H9 (cell line): ENCODE measurements around the gene DHX35. TPM values are rescaled to one million over a fixed set of nuclear protein-coding genes. Genes with fewer than 3 reads are reported as not detected.

ENCODE experiments used
- DNase-seq: peaks from one replicate; pipeline ENCODE4 v3.0.0-alpha.2; 2017
- H2AFZ ChIP-seq: one replicate; pipeline ENCODE4 v1.6.1; 2013; ENCODE audit warnings: mild to moderate bottlenecking, low read length, control low read depth, moderate library complexity
- H2AK5ac ChIP-seq: 2 replicates; pipeline ENCODE4 v1.6.1; 2013; ENCODE audit warnings: low read length, control low read depth, mixed read lengths; ENCODE audit not compliant: insufficient read length
- H2BK120ac ChIP-seq: one replicate; pipeline ENCODE4 v1.6.1; 2013; ENCODE audit warnings: low read depth, mild to moderate bottlenecking, low read length, control low read depth, inconsistent platforms; ENCODE audit not compliant: poor library complexity, severe bottlenecking
- H2BK12ac ChIP-seq: 2 replicates; pipeline ENCODE4 v1.6.1; 2013; ENCODE audit warnings: low read length, control low read depth, mixed read lengths, low read depth; ENCODE audit not compliant: insufficient read length
- H2BK15ac ChIP-seq: 2 replicates; pipeline ENCODE4 v1.6.1; 2013; ENCODE audit warnings: low read depth, low read length, control low read depth
- H2BK20ac ChIP-seq: one replicate; pipeline ENCODE4 v1.6.1; 2013; ENCODE audit warnings: low read depth, mild to moderate bottlenecking, low read length, control low read depth, inconsistent platforms; ENCODE audit not compliant: poor library complexity, severe bottlenecking
- H2BK5ac ChIP-seq: 2 replicates; pipeline ENCODE4 v1.6.1; 2013; ENCODE audit warnings: low read length, control low read depth, mixed read lengths; ENCODE audit not compliant: insufficient read length
- H3K14ac ChIP-seq: 2 replicates; pipeline ENCODE4 v1.6.1; 2013; ENCODE audit warnings: low read length, control low read depth; ENCODE audit not compliant: insufficient read depth
- H3K18ac ChIP-seq: 2 replicates; pipeline ENCODE4 v1.6.1; 2013; ENCODE audit warnings: low read depth, mild to moderate bottlenecking, mixed read lengths, low read length, control low read depth; ENCODE audit not compliant: insufficient read length
- H3K23ac ChIP-seq: 2 replicates; pipeline ENCODE4 v1.6.1; 2013; ENCODE audit warnings: low read length, control low read depth, mixed read lengths, low read depth; ENCODE audit not compliant: insufficient read length
- H3K23me2 ChIP-seq: 2 replicates; pipeline ENCODE4 v1.6.1; 2013; ENCODE audit warnings: low read depth, mild to moderate bottlenecking, mixed read lengths, low read length, control low read depth; ENCODE audit not compliant: insufficient read length, poor library complexity, severe bottlenecking
- H3K27ac ChIP-seq: 2 replicates; pipeline ENCODE4 v1.5.1; 2013; ENCODE audit warnings: low read length, control low read depth, mixed read lengths, low read depth; ENCODE audit not compliant: insufficient read length
- H3K27me3 ChIP-seq: 2 replicates; pipeline ENCODE4 v1.6.1; 2013; ENCODE audit warnings: low read length, control low read depth, inconsistent platforms; ENCODE audit not compliant: insufficient read depth
- H3K4ac ChIP-seq: 2 replicates; pipeline ENCODE4 v1.6.1; 2013; ENCODE audit warnings: low read depth, mild to moderate bottlenecking, control low read depth, inconsistent platforms, low read length, moderate library complexity
- H3K4me1 ChIP-seq: 2 replicates; pipeline ENCODE4 v1.6.1; 2013; ENCODE audit warnings: low read length, control low read depth, inconsistent platforms; ENCODE audit not compliant: insufficient read depth
- H3K4me2 ChIP-seq: 2 replicates; pipeline ENCODE4 v1.6.1; 2013; ENCODE audit warnings: low read length, control low read depth, mixed read lengths; ENCODE audit not compliant: insufficient read length, insufficient read depth
- H3K56ac ChIP-seq: 2 replicates; pipeline ENCODE4 v1.6.1; 2013; ENCODE audit warnings: low read depth, mild to moderate bottlenecking, mixed read lengths, low read length, control low read depth; ENCODE audit not compliant: insufficient read length
- H3K79me1 ChIP-seq: 2 replicates; pipeline ENCODE4 v1.6.1; 2013; ENCODE audit warnings: low read depth, mild to moderate bottlenecking, moderate library complexity, low read length, control low read depth, inconsistent platforms; ENCODE audit not compliant: insufficient read depth, poor library complexity, severe bottlenecking
- H3K79me2 ChIP-seq: 2 replicates; pipeline ENCODE4 v1.6.1; 2013; ENCODE audit warnings: low read length, control low read depth, inconsistent platforms; ENCODE audit not compliant: insufficient read depth
- H3K9ac ChIP-seq: 2 replicates; pipeline ENCODE4 v1.6.1; 2013; ENCODE audit warnings: low read length, control low read depth, mixed read lengths; ENCODE audit not compliant: insufficient read length; ENCODE audit errors: extremely low read depth
- H3K9me3 ChIP-seq: one replicate; pipeline ENCODE4 v1.6.1; 2013; ENCODE audit warnings: low read depth, low read length, inconsistent platforms; ENCODE audit not compliant: control insufficient read depth
- H3T11ph ChIP-seq: one replicate; pipeline ENCODE4 v1.6.1; 2013; ENCODE audit warnings: mild to moderate bottlenecking, low read length, control low read depth, inconsistent platforms
- H4K20me1 ChIP-seq: one replicate; pipeline ENCODE4 v1.6.1; 2013; ENCODE audit not compliant: control insufficient read depth, insufficient read length, insufficient read depth
- H4K5ac ChIP-seq: 2 replicates; pipeline ENCODE4 v1.6.1; 2013; ENCODE audit warnings: low read depth, mild to moderate bottlenecking, mixed read lengths, low read length, control low read depth; ENCODE audit not compliant: insufficient read length
- H4K8ac ChIP-seq: replicated peaks from 2 replicates; pipeline ENCODE4 v1.6.1; 2013; ENCODE audit warnings: low read length, control low read depth, mixed read lengths, low read depth; ENCODE audit not compliant: insufficient read length
- H4K91ac ChIP-seq: 2 replicates; pipeline ENCODE4 v1.6.1; 2013; ENCODE audit warnings: low read depth, mild to moderate bottlenecking, moderate library complexity, mixed read lengths, low read length, control low read depth; ENCODE audit not compliant: insufficient read length
- H3K27ac Mint-ChIP-seq, 3 experiments: 2 replicates in 2 of 3; 3 replicates in 1 of 3; pipeline ENCODE4 v1.8.0; 2020 to 2021; ENCODE audit warnings: mixed read lengths in 3 of 3, mild to moderate bottlenecking in 1 of 3, moderate library complexity in 1 of 3
- H3K27me3 Mint-ChIP-seq: 2 replicates; pipeline ENCODE4 v1.8.0; 2021; ENCODE audit warnings: low read depth, mild to moderate bottlenecking, moderate library complexity, mixed read lengths
- H3K36me3 Mint-ChIP-seq, 3 experiments: 2 replicates in 2 of 3; 3 replicates in 1 of 3; pipeline ENCODE4 v1.8.0; 2020 to 2021; ENCODE audit warnings: low read depth in 3 of 3, mixed read lengths in 3 of 3; ENCODE audit not compliant: insufficient read depth in 1 of 3
- H3K4me1 Mint-ChIP-seq, 2 experiments: 2 replicates each; pipeline ENCODE4 v1.8.0; 2020; ENCODE audit warnings: mixed read lengths in 2 of 2
- H3K4me3 Mint-ChIP-seq, 2 experiments: 2 replicates in 1 of 2; 3 replicates in 1 of 2; pipeline ENCODE4 v1.8.0; 2020 to 2021; ENCODE audit warnings: mild to moderate bottlenecking in 2 of 2, mixed read lengths in 2 of 2, moderate library complexity in 1 of 2
- H3K9me3 Mint-ChIP-seq, 2 experiments: 2 replicates in 1 of 2; 3 replicates in 1 of 2; pipeline ENCODE4 v1.8.0; 2020; ENCODE audit warnings: mild to moderate bottlenecking in 2 of 2, mixed read lengths in 2 of 2, moderate library complexity in 1 of 2
- CTCF ChIP-seq: fragments of 200-600 bp; sonication (generic); conservative IDR thresholded peaks from 3 replicates; pipeline ENCODE4 v1.8.0; 2021; ENCODE audit warnings: antibody characterized with exemption, mild to moderate bottlenecking
- WGBS: extraction: QIAGEN DNeasy Blood & Tissue Kit; methylation state at CpG from one replicate; pipeline ENCODE4 v1.1.7; 2013; ENCODE audit warnings: missing lambda C conversion rate, low lambda C conversion rate, mixed read lengths; ENCODE audit not compliant: insufficient read length; ENCODE audit errors: extremely low coverage; 5-methylcytosine and 5-hydroxymethylcytosine counted together
- total RNA-seq: library from RNA; stranded (reverse); gene quantifications from 2 replicates; pipeline ENCODE4 v1.2.1, GENCODE V29; 2021

The DHX35 gene
- total RNA-seq, 1 experiment from 2014 or later, result 14.4 TPM

GRCh38 chr20:38945012-38945411, 17.1 kb upstream of the DHX35 start:
- Histone ChIP-seq H2BK12ac (no peak overlapping the region), H3K14ac (no peak overlapping the region), H3K9me3 (no peaks in the 10 kb centered on the region), H2AFZ (no peak overlapping the region), H2BK20ac (no peak overlapping the region), H3K4ac (no peak overlapping the region), H3K79me2 (no peaks in the 10 kb centered on the region), H2BK5ac (no peak overlapping the region), H3K18ac (no peak overlapping the region), H3K23ac (no peak overlapping the region), H3K4me2 (no peak overlapping the region), H3K79me1 (peaks cover 2% of the 10 kb centered on the region), H3K9ac (no peak overlapping the region), H3T11ph (no peak overlapping the region), H2AK5ac (no peak overlapping the region), H4K8ac (no peak overlapping the region), H3K27me3 (no peaks in the 10 kb centered on the region), H3K23me2 (no peaks in the 10 kb centered on the region), H4K20me1 (no peaks in the 10 kb centered on the region), H3K4me1 (no peaks in the 10 kb centered on the region), H4K91ac (no peak overlapping the region), H2BK15ac (no peak overlapping the region), H3K56ac (no peak overlapping the region), H3K27ac (no peak overlapping the region), H4K5ac (no peak overlapping the region), H2BK120ac (no peak overlapping the region)
- no peak for DNase-seq
- no peak for TF ChIP-seq CTCF
- Mint-ChIP-seq H3K27me3 (no peaks in the 10 kb centered on the region), H3K4me3 (no peak overlapping the region), H3K27ac (peak overlapping the region in 1 of 3 experiments; percentile 74; a peak in 2 of 7 replicates), H3K36me3 (peaks cover 55 to 89% (median 82%) of the 10 kb centered on the region in 3 experiments), H3K9me3 (no peaks in the 10 kb centered on the region), H3K4me1 (peaks cover under 1 to 5% of the 10 kb centered on the region in 2 experiments; a peak in 3 of 4 replicates)
- no CpG with 5 or more reads among the region's 3 CpGs for WGBS
